A673 (cell line): ENCODE measurements around the gene IFI35.

Experiments used
- EZH2 ChIP-seq: fragments of 200-600 bp; sonication (generic); IDR thresholded peaks from 2 replicates; pipeline ENCODE4 v1.6.1; 2017; ENCODE audit warnings: borderline replicate concordance, low read depth, mild to moderate bottlenecking, mixed read lengths, antibody characterized with exemption, low read length; ENCODE audit not compliant: poor library complexity, severe bottlenecking
- TF ChIP-seq, protein P1 (sequence below): fragments of 300-800, 200-600 bp; sonication (generic); conservative IDR thresholded peaks from 2 replicates; pipeline ENCODE4 v1.5.1; 2017; ENCODE audit warnings: low read depth, mild to moderate bottlenecking, antibody characterized with exemption, low read length, moderate library complexity, mixed read lengths

DNA sequence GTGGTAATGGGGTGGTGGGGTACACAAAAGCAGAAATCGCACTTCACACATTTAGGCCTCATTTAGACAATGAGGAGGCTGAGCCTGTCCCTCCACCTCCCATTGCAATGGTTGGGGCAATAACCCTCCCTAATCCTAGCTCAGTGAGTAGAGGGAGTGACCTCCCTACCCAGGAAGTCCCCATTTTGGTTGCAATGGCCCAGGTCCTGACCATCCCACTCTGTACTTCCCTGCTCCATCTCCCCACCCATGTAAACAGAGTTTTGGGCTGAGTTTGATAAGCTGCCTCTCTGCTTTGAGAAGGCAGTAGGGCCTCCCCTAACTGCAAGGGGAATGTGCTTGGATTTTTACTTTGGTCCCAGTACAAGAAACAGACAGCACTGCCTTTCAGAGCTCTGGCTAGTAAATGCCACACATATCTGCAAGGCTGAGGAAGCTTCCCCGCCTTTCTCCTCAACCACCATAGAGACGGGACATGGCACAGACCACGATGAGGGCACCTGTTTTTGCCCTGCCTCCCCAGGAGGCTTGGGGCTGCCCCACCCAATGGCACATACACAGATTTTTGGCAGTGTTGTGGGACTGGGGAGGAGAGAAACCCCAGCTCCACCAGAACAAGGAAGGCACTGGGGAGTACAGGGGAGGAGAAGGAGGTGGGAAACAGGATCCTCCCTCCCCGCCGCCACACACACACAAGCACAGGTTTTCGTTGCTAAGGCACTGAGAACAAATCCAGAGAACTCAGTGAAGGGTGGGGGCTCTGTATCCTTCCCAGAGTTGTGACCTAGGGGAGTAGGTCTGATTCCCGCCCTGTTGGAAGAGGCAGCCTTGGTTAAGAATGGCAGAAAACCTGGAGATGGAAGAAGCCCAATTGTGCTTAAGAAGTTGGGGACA lies 8.3 kb downstream of the IFI35 start:
- TF ChIP-seq, protein P1, sequence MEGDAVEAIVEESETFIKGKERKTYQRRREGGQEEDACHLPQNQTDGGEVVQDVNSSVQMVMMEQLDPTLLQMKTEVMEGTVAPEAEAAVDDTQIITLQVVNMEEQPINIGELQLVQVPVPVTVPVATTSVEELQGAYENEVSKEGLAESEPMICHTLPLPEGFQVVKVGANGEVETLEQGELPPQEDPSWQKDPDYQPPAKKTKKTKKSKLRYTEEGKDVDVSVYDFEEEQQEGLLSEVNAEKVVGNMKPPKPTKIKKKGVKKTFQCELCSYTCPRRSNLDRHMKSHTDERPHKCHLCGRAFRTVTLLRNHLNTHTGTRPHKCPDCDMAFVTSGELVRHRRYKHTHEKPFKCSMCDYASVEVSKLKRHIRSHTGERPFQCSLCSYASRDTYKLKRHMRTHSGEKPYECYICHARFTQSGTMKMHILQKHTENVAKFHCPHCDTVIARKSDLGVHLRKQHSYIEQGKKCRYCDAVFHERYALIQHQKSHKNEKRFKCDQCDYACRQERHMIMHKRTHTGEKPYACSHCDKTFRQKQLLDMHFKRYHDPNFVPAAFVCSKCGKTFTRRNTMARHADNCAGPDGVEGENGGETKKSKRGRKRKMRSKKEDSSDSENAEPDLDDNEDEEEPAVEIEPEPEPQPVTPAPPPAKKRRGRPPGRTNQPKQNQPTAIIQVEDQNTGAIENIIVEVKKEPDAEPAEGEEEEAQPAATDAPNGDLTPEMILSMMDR = no peak
- TF ChIP-seq EZH2 = no peak
